Measurements from ENCODE around the gene BIK.

- TF ChIP-seq POLR2A (IDR thresholded peaks at IDR 0.05) (no peak), CTCF (IDR thresholded peaks at IDR 0.05 in 8 of 11, conservative IDR thresholded peaks at IDR 0.05 in 3 of 11) (no peak), POLR2AphosphoS5 (IDR thresholded peaks at IDR 0.05) (no peak)
Observed at GRCh38 chr22:43081968-43082367, 28.6 kb upstream of the BIK start.

Measured in spleen (tissue), 7 donors.